ENCODE data around the gene DCTN2.

The DCTN2 gene

GRCh38 chr12:57549203-57549908 is 2.4 kb upstream of the DCTN2 start:
- ATAC-seq, result no peak

GRCh38 chr12:57548488-57548887 is 1.5 kb upstream of the DCTN2 start:
- ATAC-seq, result no peak

GRCh38 chr12:57548013-57548315 is 972 bp upstream of the DCTN2 start:
- no peak for ATAC-seq

GRCh38 chr12:57547288-57548012 is 458 bp upstream of the DCTN2 start:
- no peak for ATAC-seq

- ATAC-seq, result no peak
Observed at GRCh38 chr12:57545809-57546437, 1.1 kb downstream of the DCTN2 start.

GRCh38 chr12:57543581-57543980 is 3.4 kb downstream of the DCTN2 start:
- no peak for ATAC-seq

GRCh38 chr12:57541717-57542116 is 5.3 kb downstream of the DCTN2 start:
- ATAC-seq, result no peak

- ATAC-seq, result no peak
Observed at GRCh38 chr12:57541001-57541400, 6.0 kb downstream of the DCTN2 start.

GRCh38 chr12:57539134-57539768 is 7.7 kb downstream of the DCTN2 start:
- no peak for ATAC-seq

- ATAC-seq, result no peak
Observed at GRCh38 chr12:57536597-57536942, 10.4 kb downstream of the DCTN2 start.

GRCh38 chr12:57535764-57536596 is 11.0 kb downstream of the DCTN2 start:
- ATAC-seq, result no peak

- no peak for ATAC-seq
Observed at GRCh38 chr12:57534991-57535543, 11.9 kb downstream of the DCTN2 start.

GRCh38 chr12:57534250-57534649 is 12.7 kb downstream of the DCTN2 start:
- no peak for ATAC-seq

GRCh38 chr12:57533108-57533507 is 13.9 kb downstream of the DCTN2 start:
- no peak for ATAC-seq

- ATAC-seq, result no peak
Observed at GRCh38 chr12:57531836-57532235, 15.2 kb downstream of the DCTN2 start.

GRCh38 chr12:57530396-57531142 is 16.4 kb downstream of the DCTN2 start:
- no peak for ATAC-seq

- no peak for ATAC-seq
Observed at GRCh38 chr12:57529831-57530230, 17.2 kb downstream of the DCTN2 start.

GRCh38 chr12:57528831-57529555 is 18.0 kb downstream of the DCTN2 start:
- no peak for ATAC-seq

GRCh38 chr12:57528176-57528575 is 18.8 kb downstream of the DCTN2 start:
- no peak for ATAC-seq

- no peak for ATAC-seq
Observed at GRCh38 chr12:57527184-57527583, 19.8 kb downstream of the DCTN2 start.

All from activated CD4-positive, CD25-positive, alpha-beta regulatory T cell treated with anti-CD3 and anti-CD28 coated beads, Interleukin-2, amount 50 U/mL, for 24 hours (primary cell).